GM12891 (cell line): ENCODE measurements around the gene HDLBP.

ENCODE experiments used
- PAX5 ChIP-seq: IDR thresholded peaks from 2 replicates; pipeline ENCODE4 v1.6.1; 2011; ENCODE audit warnings: low read length, moderate library complexity, mild to moderate bottlenecking; ENCODE audit not compliant: insufficient read depth, severe bottlenecking
- POLR2A ChIP-seq: IDR thresholded peaks from 2 replicates; pipeline ENCODE4 v1.6.1; 2011; ENCODE audit warnings: low read depth, low read length, control low read depth
- POLR2AphosphoS5 ChIP-seq: IDR thresholded peaks from 2 replicates; pipeline ENCODE4 v1.6.1; 2011; ENCODE audit warnings: low read depth, low read length, control low read depth
- POU2F2 ChIP-seq: IDR thresholded peaks from 2 replicates; pipeline ENCODE4 v1.6.1; 2011; ENCODE audit warnings: low read depth, mild to moderate bottlenecking, control low read depth, low read length, moderate library complexity
- SPI1 ChIP-seq: IDR thresholded peaks from 2 replicates; pipeline ENCODE4 v1.6.1; 2011; ENCODE audit warnings: low read depth, low read length, control low read depth
- TAF1 ChIP-seq: IDR thresholded peaks from 2 replicates; pipeline ENCODE4 v1.6.1; 2011; ENCODE audit warnings: low read depth, low read length, control low read depth

DNA sequence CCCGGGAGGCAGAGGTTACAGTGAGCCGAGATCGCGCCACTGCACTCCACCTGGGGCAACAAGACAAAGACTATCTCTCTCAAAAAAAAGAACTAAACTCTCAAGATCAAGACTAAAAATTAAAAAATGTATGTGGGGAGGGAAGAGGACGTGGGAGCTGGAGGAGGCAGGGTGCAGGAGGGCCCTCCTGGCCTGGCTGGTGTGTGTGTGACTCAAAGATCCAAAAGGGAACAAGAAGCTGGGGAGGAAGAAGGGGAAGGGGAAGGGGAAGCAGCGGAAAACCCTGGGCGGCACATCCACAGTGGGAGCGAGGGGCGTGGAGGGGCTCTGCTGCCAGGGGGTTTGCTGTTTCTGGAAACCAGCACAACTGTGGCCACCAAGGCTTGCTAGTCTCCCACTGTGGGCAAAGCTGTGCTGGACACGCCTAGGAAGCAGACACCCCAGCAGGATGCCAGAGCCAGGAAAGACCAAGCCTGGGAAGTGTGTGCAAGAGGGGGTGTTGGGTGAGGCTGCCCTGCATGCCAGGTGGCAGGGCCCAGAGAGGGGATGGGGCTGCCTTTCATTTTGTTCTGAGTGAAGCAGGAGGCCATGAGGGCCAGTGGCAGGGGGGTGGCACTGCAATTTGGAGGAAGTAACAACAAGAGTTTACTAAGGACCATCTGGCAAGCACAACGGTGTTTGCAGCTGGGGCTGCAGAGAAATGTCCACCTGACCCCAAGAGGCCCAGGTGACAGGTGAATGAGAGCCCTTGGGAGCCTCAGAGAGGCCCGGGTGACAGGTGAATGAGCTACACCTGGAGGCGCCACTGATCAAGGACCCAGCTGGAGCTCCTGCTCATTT lies 82.5 kb downstream of the HDLBP start:
- TF ChIP-seq POLR2AphosphoS5 (no peak; the same call in 1 of the 2 replicates), POLR2A (no peak), TAF1 (no peak), POU2F2 (no peak), SPI1 (no peak), PAX5 (no peak)
